ENCODE results near the gene QRICH2.

GRCh38 chr17:76238847-76239537, 69.1 kb downstream of the QRICH2 start:
- no peak for TF ChIP-seq CTCF (IDR thresholded peaks at IDR 0.05; ENCODE audit: insufficient read depth, low read depth, low read length)
- TF ChIP-seq EZH2 (IDR thresholded peaks at IDR 0.05; ENCODE audit: insufficient read depth, low read length): no peak

All from astrocyte (in vitro differentiated cells and primary cell).